IPS-18a (cell line): ENCODE measurements around the gene CT45A10.
"Not testable (repeated sequence)": the region's sequence is repeated elsewhere in the genome, so short reads cannot be mapped to it uniquely, and the experiment has no call there.

Source experiments
- H3K27ac ChIP-seq: one replicate; pipeline ENCODE4 v1.5.1; 2013; ENCODE audit warnings: low read length
- H3K27me3 ChIP-seq: one replicate; pipeline ENCODE4 v1.6.1; 2013; ENCODE audit warnings: mild to moderate bottlenecking, low read length; ENCODE audit not compliant: control insufficient read depth, insufficient read depth
- H3K36me3 ChIP-seq: one replicate; pipeline ENCODE4 v1.6.1; 2013; ENCODE audit warnings: low read depth, low read length; ENCODE audit not compliant: control insufficient read depth
- H3K4me1 ChIP-seq: one replicate; pipeline ENCODE4 v1.6.1; 2013; ENCODE audit warnings: low read depth, low read length; ENCODE audit not compliant: control insufficient read depth
- H3K4me3 ChIP-seq: one replicate; pipeline ENCODE4 v1.5.1; 2013; ENCODE audit warnings: low read length
- H3K9ac ChIP-seq: one replicate; pipeline ENCODE4 v1.6.1; 2013; ENCODE audit warnings: mild to moderate bottlenecking, low read length, moderate library complexity
- H3K9me3 ChIP-seq: one replicate; pipeline ENCODE4 v1.6.1; 2013; ENCODE audit warnings: low read depth, low read length; ENCODE audit not compliant: control insufficient read depth

Gene CT45A10

GRCh38 chrX:135882741-135883140, 10.5 kb downstream of the CT45A10 start:
- not testable (repeated sequence) for H3K27ac ChIP-seq, H3K4me1 ChIP-seq, H3K4me3 ChIP-seq, H3K36me3 ChIP-seq, H3K9me3 ChIP-seq, H3K9ac ChIP-seq, H3K27me3 ChIP-seq

GRCh38 chrX:135871712-135872111, 21.5 kb downstream of the CT45A10 start, which contains the start of gene CT45A9:
TSS of gene CT45A9 (minus strand) at chrX:135871812. CDS start at chrX:135868061, 3,751 bp downstream.
- H3K4me3 ChIP-seq, H3K27me3 ChIP-seq, H3K4me1 ChIP-seq, H3K27ac ChIP-seq, H3K36me3 ChIP-seq, H3K9ac ChIP-seq, H3K9me3 ChIP-seq: not testable (repeated sequence)

GRCh38 chrX:135854438-135854837, 38.8 kb downstream of the CT45A10 start, which contains the start of gene CT45A8:
TSS of gene CT45A8 (minus strand) at chrX:135854538. CDS start at chrX:135850783, 3,755 bp downstream.
- not testable (repeated sequence) for H3K27me3 ChIP-seq, H3K4me1 ChIP-seq, H3K9ac ChIP-seq, H3K36me3 ChIP-seq, H3K27ac ChIP-seq, H3K4me3 ChIP-seq, H3K9me3 ChIP-seq

- H3K4me3 ChIP-seq, H3K9ac ChIP-seq, H3K36me3 ChIP-seq, H3K4me1 ChIP-seq, H3K27me3 ChIP-seq, H3K27ac ChIP-seq, H3K9me3 ChIP-seq: not testable (repeated sequence)
Observed at GRCh38 chrX:135837180-135837579, 56.1 kb downstream of the CT45A10 start, which contains the start of gene CT45A7. TSS of gene CT45A7 (minus strand) at chrX:135837280. CDS start at chrX:135833533, 3,747 bp downstream.
